Gastrocnemius medialis (tissue), 4 donors: Measurements from ENCODE around the gene BIN2. TPM values are rescaled to one million over a fixed set of nuclear protein-coding genes. Genes with fewer than 3 reads are reported as not detected.

ENCODE experiments used
- ATAC-seq, 2 donors: fragments of 150-250 bp; one replicate each; pipeline ENCODE4 v1.9.1; 2016
- DNase-seq, 2 donors: peaks; one replicate each; pipeline ENCODE4 v3.0.0-alpha.2; 2019
- H3K27ac ChIP-seq, 4 donors: fragments of 200-600 bp; sonication (generic); 1 replicate in 1 of 4; 2 replicates in 3 of 4; pipeline ENCODE4 v1.5.1; 2016 to 2018; ENCODE audit warnings: mild to moderate bottlenecking in 2 of 4, moderate library complexity in 1 of 4
- H3K27me3 ChIP-seq, 3 donors: fragments of 200-600 bp; sonication (generic) in 2 of 3; 1 replicate in 1 of 3; 2 replicates in 2 of 3; pipeline versions ENCODE4 v1.5.1 to v1.6.0; 2016 to 2019; ENCODE audit warnings: mild to moderate bottlenecking in 1 of 3, moderate library complexity in 1 of 3
- H3K36me3 ChIP-seq, 2 donors: fragments of 200-600 bp; sonication (generic) in 1 of 2; one replicate each; pipeline ENCODE4 v1.5.1; 2017 to 2018
- H3K4me1 ChIP-seq, 2 donors: fragments of 200-600 bp; sonication (generic) in 1 of 2; one replicate each; pipeline ENCODE4 v1.5.1; 2016 to 2017; ENCODE audit warnings: mild to moderate bottlenecking in 2 of 2
- H3K4me3 ChIP-seq, 4 donors: fragments of 200-600 bp; sonication (generic) in 3 of 4; 1 replicate in 1 of 4; 2 replicates in 3 of 4; pipeline ENCODE4 v1.5.1; 2016 to 2019; ENCODE audit warnings: mild to moderate bottlenecking in 2 of 4
- H3K9me3 ChIP-seq, 3 donors: fragments of 200-600 bp; sonication (generic) in 2 of 3; 1 replicate in 1 of 3; 2 replicates in 2 of 3; pipeline ENCODE4 v1.5.1; 2016 to 2019
- CTCF ChIP-seq, 5 experiments: fragments of 450-650 bp in 3 of 5; fragments of 200-600 bp in 2 of 5; sonication (generic) in 2 of 5; IDR thresholded peaks in 4 of 5; conservative IDR thresholded peaks in 1 of 5; 1 replicate in 4 of 5; 2 replicates in 1 of 5; pipeline ENCODE4 v1.5.1; 2016 to 2019; ENCODE audit warnings: antibody characterized with exemption in 5 of 5, mild to moderate bottlenecking in 3 of 5, moderate library complexity in 3 of 5
- POLR2A ChIP-seq, 2 donors: fragments of 450-650 bp; IDR thresholded peaks; one replicate each; pipeline ENCODE4 v1.6.1; 2017; ENCODE audit warnings: antibody characterized with exemption in 2 of 2, mild to moderate bottlenecking in 2 of 2, moderate library complexity in 2 of 2
- in situ Hi-C, 4 donors: fragments of 200-750 bp; cut with MboI; loops; one replicate each; pipeline versions ENCODE4 v1.15.0 to v1.8.0; 2017; ENCODE audit warnings: low sequenced_read_pairs in 4 of 4
- intact Hi-C: fragments of 100-400 bp; cut with DNase I; formaldehyde crosslinking; loops from one replicate; pipeline ENCODE4 v1.15.1; 2023; ENCODE audit warnings: low total_unique reads
- total RNA-seq, 4 donors: library from RNA; depleted of rRNA; stranded (reverse); fragments of >200 nt; gene quantifications; one replicate each; pipeline versions ENCODE4 v1.1.0 to v1.2.3, GENCODE V29; 2016

Gene BIN2
- total RNA-seq, 4 donors from 2014 or later: 0.87 to 1.3 (median 1.2) TPM

- DNase-seq (no peak), ATAC-seq (no peak)
- in situ Hi-C loops: no loop called here
- Histone ChIP-seq H3K27me3 (no peaks in the 10 kb centered on the region), H3K36me3 (no peaks in the 10 kb centered on the region), H3K4me3 (no peak overlapping the region), H3K27ac (no peak overlapping the region), H3K9me3 (no peaks in the 10 kb centered on the region), H3K4me1 (no peaks in the 10 kb centered on the region)
- TF ChIP-seq POLR2A (IDR thresholded peaks at IDR 0.05) (no peak), CTCF (IDR thresholded peaks at IDR 0.05 in 4 of 5, conservative IDR thresholded peaks at IDR 0.05 in 1 of 5) (no peak)
- intact Hi-C loops: no loop called here
These were observed 35.9 kb upstream of the BIN2 start for GRCh38 chr12:51359851-51360250.

- H3K9me3 ChIP-seq: no peaks in the 10 kb centered on the region
- H3K27ac ChIP-seq: no peak overlapping the region
- H3K4me1 ChIP-seq: no peaks in the 10 kb centered on the region
- ATAC-seq (no peak), DNase-seq (no peak)
- H3K4me3 ChIP-seq: no peak overlapping the region
- intact Hi-C loops: no loop called here
- H3K27me3 ChIP-seq: no peaks in the 10 kb centered on the region
- in situ Hi-C loops: no loop called here
- H3K36me3 ChIP-seq: no peaks in the 10 kb centered on the region
- TF ChIP-seq CTCF (IDR thresholded peaks at IDR 0.05 in 4 of 5, conservative IDR thresholded peaks at IDR 0.05 in 1 of 5) (no peak), POLR2A (IDR thresholded peaks at IDR 0.05) (no peak)
These were observed 34.5 kb upstream of the BIN2 start for GRCh38 chr12:51358496-51358895.

GRCh38 chr12:51357374-51358047 lies 33.5 kb upstream of the BIN2 start:
- H3K27ac ChIP-seq: no peak overlapping the region
- no peak for TF ChIP-seq CTCF (IDR thresholded peaks at IDR 0.05 in 4 of 5, conservative IDR thresholded peaks at IDR 0.05 in 1 of 5)
- no peak for TF ChIP-seq POLR2A (IDR thresholded peaks at IDR 0.05)
- no peaks in the 10 kb centered on the region for H3K4me1 ChIP-seq
- in situ Hi-C loops (no loop called here), intact Hi-C loops (no loop called here)
- H3K4me3 ChIP-seq: no peak overlapping the region
- H3K9me3 ChIP-seq: no peaks in the 10 kb centered on the region
- no peaks in the 10 kb centered on the region for H3K27me3 ChIP-seq
- no peak for DNase-seq
- no peak for ATAC-seq
- no peaks in the 10 kb centered on the region for H3K36me3 ChIP-seq

- Histone ChIP-seq H3K4me3 (no peak overlapping the region), H3K36me3 (no peaks in the 10 kb centered on the region), H3K9me3 (no peaks in the 10 kb centered on the region), H3K27ac (no peak overlapping the region), H3K4me1 (no peaks in the 10 kb centered on the region), H3K27me3 (no peaks in the 10 kb centered on the region)
- intact Hi-C loops: no loop called here
- ATAC-seq (peak; percentile 50 to 74), DNase-seq (no peak)
- in situ Hi-C loops: no loop called here
- peak; percentile 15 to 58 (median 45) for TF ChIP-seq CTCF (IDR thresholded peaks at IDR 0.05 in 4 of 5, conservative IDR thresholded peaks at IDR 0.05 in 1 of 5)
- no peak for TF ChIP-seq POLR2A (IDR thresholded peaks at IDR 0.05)
These were observed 28.0 kb upstream of the BIN2 start for GRCh38 chr12:51351913-51352532.
